Measurements from ENCODE around the gene MIPEP. TPM values are rescaled to one million over a fixed set of nuclear protein-coding genes. Genes with fewer than 3 reads are reported as not detected.

The MIPEP gene
- total and polyA plus RNA-seq, 12 donors: 13.9 to 28.6 (median 20.7) TPM

GRCh38 chr13:23736541-23736940 is 152.7 kb downstream of the MIPEP start:
- no peak for TF ChIP-seq CTCF (IDR thresholded peaks at IDR 0.05)
- no peak for TF ChIP-seq POLR2A (IDR thresholded peaks at IDR 0.05)
- Histone ChIP-seq H3K4me3 (no peak overlapping the region), H3K27ac (no peak overlapping the region)

GRCh38 chr13:23735329-23735728 is 153.9 kb downstream of the MIPEP start:
- Histone ChIP-seq H3K9me3 (replicated peaks in 1 of 3) (no peaks in the 10 kb centered on the region), H3K36me3 (replicated peaks in 1 of 2) (no peaks in the 10 kb centered on the region), H3K4me1 (replicated peaks in 1 of 2) (no peaks in the 10 kb centered on the region), H3K4me3 (no peak overlapping the region), H3K27ac (no peak overlapping the region), H3K27me3 (no peaks in the 10 kb centered on the region)
- TF ChIP-seq POLR2A (IDR thresholded peaks at IDR 0.05) (no peak), CTCF (IDR thresholded peaks at IDR 0.05) (no peak)
- no peak for DNase-seq
- intact Hi-C loops (cut with DNase I): no loop called here
- WGBS, 4 donors: 62 to 77% (median 73%) methylated on average over 2 of the region's 2 CpGs

More at GRCh38 chr13:23736541-23736940, 152.7 kb downstream of the MIPEP start:
- Histone ChIP-seq H3K36me3 (replicated peaks in 1 of 2) (no peaks in the 10 kb centered on the region), H3K4me1 (replicated peaks in 1 of 2) (no peaks in the 10 kb centered on the region), H3K27me3 (no peaks in the 10 kb centered on the region), H3K9me3 (replicated peaks in 1 of 3) (no peaks in the 10 kb centered on the region)
- DNase-seq: no peak
- intact Hi-C loops (cut with DNase I): no loop called here
- WGBS, 4 donors: 86 to 91% (median 89%) methylated on average over 5 of the region's 5 CpGs

- intact Hi-C loops (cut with DNase I): no loop called here
- no peak for TF ChIP-seq POLR2A (IDR thresholded peaks at IDR 0.05)
- TF ChIP-seq CTCF (IDR thresholded peaks at IDR 0.05): no peak
- Histone ChIP-seq H3K4me3 (no peak overlapping the region), H3K36me3 (replicated peaks in 1 of 2) (no peaks in the 10 kb centered on the region), H3K4me1 (replicated peaks in 1 of 2) (no peaks in the 10 kb centered on the region), H3K9me3 (replicated peaks in 1 of 3) (no peaks in the 10 kb centered on the region), H3K27ac (no peak overlapping the region), H3K27me3 (no peaks in the 10 kb centered on the region)
- WGBS, 4 donors: 96 to 100% (median 100%) methylated on average over 3 of the region's 3 CpGs
- DNase-seq: no peak
Observed at GRCh38 chr13:23731709-23732108, 157.5 kb downstream of the MIPEP start.

- TF ChIP-seq CTCF (IDR thresholded peaks at IDR 0.05): no peak
- TF ChIP-seq POLR2A (IDR thresholded peaks at IDR 0.05): no peak
- intact Hi-C loops (cut with DNase I): no loop called here
- no peak overlapping the region for H3K4me3 ChIP-seq
- no peaks in the 10 kb centered on the region for H3K27me3 ChIP-seq
- DNase-seq: no peak
- no peaks in the 10 kb centered on the region for H3K36me3 ChIP-seq (replicated peaks in 1 of 2)
- WGBS, 4 donors: 49 to 82% (median 74%) methylated on average over 6 of the region's 6 CpGs
- no peak overlapping the region for H3K27ac ChIP-seq
- no peaks in the 10 kb centered on the region for H3K9me3 ChIP-seq (replicated peaks in 1 of 3)
- no peaks in the 10 kb centered on the region for H3K4me1 ChIP-seq (replicated peaks in 1 of 2)
Observed at GRCh38 chr13:23730251-23730650, 158.9 kb downstream of the MIPEP start.

Measured in adrenal gland (tissue), 12 donors.